Neural cell (in vitro differentiated cells): ENCODE data around the gene GPR3.

Experiments
- CTCF ChIP-seq: fragments of 450-650 bp; IDR thresholded peaks from 2 replicates; pipeline ENCODE4 v1.5.1; 2014; ENCODE audit warnings: antibody characterized with exemption, mild to moderate bottlenecking, moderate library complexity; ENCODE audit not compliant: poor library complexity, severe bottlenecking
- EP300 ChIP-seq: fragments of 450-650 bp; conservative IDR thresholded peaks from 2 replicates; pipeline ENCODE4 v1.6.1; 2014; ENCODE audit warnings: antibody characterized with exemption, mild to moderate bottlenecking, moderate library complexity; ENCODE audit not compliant: poor library complexity, severe bottlenecking
- EZH2 ChIP-seq: fragments of 200-600, 300-800 bp; shearing (Covaris generic), sonication (generic); IDR thresholded peaks from 2 replicates; pipeline ENCODE4 v1.6.1; 2014; ENCODE audit warnings: antibody characterized with exemption, low read length, borderline replicate concordance, mild to moderate bottlenecking; ENCODE audit not compliant: insufficient read depth, poor library complexity, severe bottlenecking
- POLR2AphosphoS5 ChIP-seq: IDR thresholded peaks from 2 replicates; pipeline ENCODE4 v1.6.1; 2012
- RAD21 ChIP-seq: fragments of 450-650 bp; conservative IDR thresholded peaks from 2 replicates; pipeline ENCODE4 v1.6.1; 2014; ENCODE audit warnings: antibody characterized with exemption, mild to moderate bottlenecking, moderate library complexity
- REST ChIP-seq: IDR thresholded peaks from 2 replicates; pipeline ENCODE4 v1.6.1; 2012; ENCODE audit warnings: borderline replicate concordance
- SMC3 ChIP-seq: fragments of 450-650 bp; conservative IDR thresholded peaks from 2 replicates; pipeline ENCODE4 v1.6.1; 2014; ENCODE audit warnings: antibody characterized with exemption, mild to moderate bottlenecking, moderate library complexity; ENCODE audit not compliant: poor library complexity

DNA sequence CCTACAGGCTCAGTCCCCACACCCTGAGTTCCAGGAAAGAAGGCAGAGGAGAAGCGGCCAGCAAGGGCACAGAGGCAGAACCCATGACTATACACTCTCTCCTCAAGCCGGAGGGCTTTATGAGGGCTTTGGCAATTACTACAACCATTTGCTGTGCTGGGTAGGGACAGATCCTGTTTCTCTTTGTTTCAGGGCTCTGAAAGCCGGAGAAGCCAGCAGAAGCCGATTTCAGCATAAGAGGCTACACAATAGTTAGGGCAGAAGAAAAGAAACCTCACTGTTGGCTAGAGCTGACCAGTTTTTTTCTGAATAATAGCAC is 13.9 kb downstream of the GPR3 start:
- TF ChIP-seq POLR2AphosphoS5 (no peak), REST (no peak), CTCF (no peak), EZH2 (no peak), SMC3 (no peak), EP300 (no peak), RAD21 (no peak)
